GM12865 (cell line): Measurements from ENCODE around the gene HLA-DOB.

Source experiments
- DNase-seq: peaks from one replicate; pipeline ENCODE4 v3.0.0; 2010; ENCODE audit warnings: low read depth
- H3K4me3 ChIP-seq: 2 replicates; pipeline ENCODE4 v1.5.1; 2011; ENCODE audit warnings: mild to moderate bottlenecking, low read depth, low read length, control low read depth
- TF ChIP-seq, protein P1 (sequence below): IDR thresholded peaks from 2 replicates; pipeline ENCODE4 v1.5.1; 2011; ENCODE audit warnings: low read length, control low read depth, low read depth, inconsistent platforms; ENCODE audit not compliant: insufficient read depth; ENCODE audit errors: missing control alignments

HLA-DOB gene

GRCh38 chr6:32775071-32775470 is 41.7 kb downstream of the HLA-DOB start:
- no peak for DNase-seq
- TF ChIP-seq, protein P1, sequence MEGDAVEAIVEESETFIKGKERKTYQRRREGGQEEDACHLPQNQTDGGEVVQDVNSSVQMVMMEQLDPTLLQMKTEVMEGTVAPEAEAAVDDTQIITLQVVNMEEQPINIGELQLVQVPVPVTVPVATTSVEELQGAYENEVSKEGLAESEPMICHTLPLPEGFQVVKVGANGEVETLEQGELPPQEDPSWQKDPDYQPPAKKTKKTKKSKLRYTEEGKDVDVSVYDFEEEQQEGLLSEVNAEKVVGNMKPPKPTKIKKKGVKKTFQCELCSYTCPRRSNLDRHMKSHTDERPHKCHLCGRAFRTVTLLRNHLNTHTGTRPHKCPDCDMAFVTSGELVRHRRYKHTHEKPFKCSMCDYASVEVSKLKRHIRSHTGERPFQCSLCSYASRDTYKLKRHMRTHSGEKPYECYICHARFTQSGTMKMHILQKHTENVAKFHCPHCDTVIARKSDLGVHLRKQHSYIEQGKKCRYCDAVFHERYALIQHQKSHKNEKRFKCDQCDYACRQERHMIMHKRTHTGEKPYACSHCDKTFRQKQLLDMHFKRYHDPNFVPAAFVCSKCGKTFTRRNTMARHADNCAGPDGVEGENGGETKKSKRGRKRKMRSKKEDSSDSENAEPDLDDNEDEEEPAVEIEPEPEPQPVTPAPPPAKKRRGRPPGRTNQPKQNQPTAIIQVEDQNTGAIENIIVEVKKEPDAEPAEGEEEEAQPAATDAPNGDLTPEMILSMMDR = no peak
- no peak overlapping the region for H3K4me3 ChIP-seq

DNA sequence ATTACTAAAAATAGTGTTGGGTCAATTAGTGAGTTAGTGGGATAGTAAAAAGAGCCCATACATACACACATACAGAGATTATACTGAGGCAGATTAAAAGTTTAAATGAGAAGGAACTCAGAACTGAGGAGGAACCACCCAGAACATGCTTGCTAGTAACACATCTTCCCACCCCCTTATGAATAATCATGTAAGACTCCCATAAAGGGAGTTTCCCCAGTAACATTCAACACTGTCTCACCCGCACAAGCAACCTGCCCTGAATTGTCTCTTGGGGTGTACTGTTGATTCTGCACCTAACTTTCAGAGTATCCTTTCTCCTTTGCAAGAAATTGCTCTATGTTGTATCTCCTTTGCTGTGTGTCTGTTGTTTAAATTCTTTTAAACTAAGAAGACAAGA is 42.4 kb downstream of the HLA-DOB start:
- no peak overlapping the region for H3K4me3 ChIP-seq
- TF ChIP-seq, protein P1 = no peak
- DNase-seq = no peak

DNA sequence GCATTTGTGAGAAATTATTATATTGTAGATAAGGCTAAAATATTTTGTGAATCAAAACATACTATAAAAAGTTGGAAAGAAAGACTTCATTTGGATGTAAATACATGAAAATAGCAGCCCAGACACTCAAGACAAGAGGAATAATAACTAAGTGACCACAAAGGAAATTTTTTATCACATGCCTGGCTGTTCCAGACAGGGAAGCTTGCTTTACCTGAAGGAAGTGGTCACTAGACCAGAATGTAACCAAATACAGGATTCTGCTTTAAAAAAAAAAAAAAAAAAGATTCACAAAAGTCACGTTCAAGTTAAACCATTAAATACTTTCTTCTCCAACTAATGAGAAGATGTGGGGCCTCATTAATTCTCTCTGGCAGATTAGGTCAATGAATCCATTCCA is 44.1 kb downstream of the HLA-DOB start:
- H3K4me3 ChIP-seq = no peak overlapping the region
- no peak for DNase-seq
- TF ChIP-seq, protein P1 = no peak

DNA sequence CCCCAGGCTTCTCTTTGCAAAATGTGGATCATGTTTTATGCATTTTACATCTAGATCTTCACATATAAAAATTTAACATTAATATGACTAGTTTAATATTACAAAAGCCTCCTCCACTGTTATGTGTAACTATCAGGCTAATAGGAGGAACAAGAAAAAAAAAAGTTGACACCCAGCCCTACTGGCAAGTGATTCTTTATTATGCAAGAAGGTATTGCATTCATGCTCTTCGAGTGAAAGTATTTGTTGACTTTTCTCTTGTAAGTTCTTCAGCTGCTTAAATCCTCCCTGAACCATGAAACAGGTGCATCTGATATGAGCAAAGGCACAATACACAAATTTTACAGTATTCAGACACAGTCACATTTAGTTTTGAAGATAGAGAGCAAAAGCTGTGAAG is 52.8 kb downstream of the HLA-DOB start:
- TF ChIP-seq, protein P1 = no peak
- H3K4me3 ChIP-seq = no peak overlapping the region
- DNase-seq = no peak

GRCh38 chr6:32763421-32763820 is 53.4 kb downstream of the HLA-DOB start, which contains the start of gene HLA-DQB2:
HLA-DQB2 (minus strand) TSS chr6:32763532; CDS start chr6:32763470, 62 bp downstream.
- TF ChIP-seq, protein P1 = no peak
- H3K4me3 ChIP-seq = no peak within 1 kb of the TSS
- no peak for DNase-seq
